Liver (tissue), 9 donors: ENCODE measurements around the gene CFAP57. TPM values are rescaled to one million over a fixed set of nuclear protein-coding genes. Genes with fewer than 3 reads are reported as not detected.

ENCODE experiments used
- DNase-seq: peaks from one replicate; pipeline ENCODE4 v3.0.0-alpha.2; 2017; ENCODE audit warnings: low spot score
- H3K27ac ChIP-seq, 2 donors: one replicate each; pipeline ENCODE4 v1.7.0; 2013; ENCODE audit warnings: inconsistent platforms in 2 of 2, low read length in 2 of 2, control low read depth in 1 of 2, low read depth in 1 of 2, mild to moderate bottlenecking in 1 of 2
- H3K27me3 ChIP-seq, 4 donors: one replicate each; pipeline versions ENCODE4 v1.6.1 to v1.7.0; 2013; ENCODE audit warnings: low read length in 3 of 4, inconsistent platforms in 1 of 4, mild to moderate bottlenecking in 1 of 4, moderate library complexity in 1 of 4; ENCODE audit not compliant: control insufficient read depth in 4 of 4, insufficient read depth in 4 of 4
- H3K36me3 ChIP-seq, 4 donors: one replicate each; pipeline versions ENCODE4 v1.6.1 to v1.7.0; 2013; ENCODE audit warnings: low read length in 3 of 4, mild to moderate bottlenecking in 3 of 4, low read depth in 1 of 4, moderate library complexity in 1 of 4; ENCODE audit not compliant: control insufficient read depth in 4 of 4, insufficient read depth in 3 of 4
- H3K4me1 ChIP-seq, 4 donors: one replicate each; pipeline versions ENCODE4 v1.6.1 to v1.7.0; 2013; ENCODE audit warnings: low read length in 3 of 4, mild to moderate bottlenecking in 3 of 4, moderate library complexity in 1 of 4; ENCODE audit not compliant: control insufficient read depth in 4 of 4, insufficient read depth in 4 of 4
- H3K4me3 ChIP-seq, 3 donors: one replicate each; pipeline versions ENCODE4 v1.6.1 to v1.7.0; 2013; ENCODE audit warnings: low read length in 3 of 3, control low read depth in 1 of 3, low read depth in 1 of 3, mild to moderate bottlenecking in 1 of 3
- H3K9ac ChIP-seq, 2 donors: one replicate each; pipeline ENCODE4 v1.7.0; 2013; ENCODE audit warnings: low read length in 2 of 2, mild to moderate bottlenecking in 2 of 2, moderate library complexity in 2 of 2, control low read depth in 1 of 2, low read depth in 1 of 2
- H3K9me3 ChIP-seq, 4 donors: one replicate each; pipeline versions ENCODE4 v1.6.1 to v1.7.0; 2013; ENCODE audit warnings: low read length in 3 of 4; ENCODE audit not compliant: control insufficient read depth in 4 of 4
- EGR1 ChIP-seq, 2 donors: IDR thresholded peaks; 2 replicates each; pipeline ENCODE4 v1.6.1; 2016 to 2018; ENCODE audit warnings: antibody characterized with exemption in 2 of 2, low read depth in 2 of 2
- FOXA1 ChIP-seq: IDR thresholded peaks from 2 replicates; pipeline ENCODE4 v1.6.1; 2016; ENCODE audit warnings: antibody characterized with exemption
- FOXA2 ChIP-seq: IDR thresholded peaks from 2 replicates; pipeline ENCODE4 v1.6.1; 2016; ENCODE audit warnings: antibody characterized with exemption
- HNF4A ChIP-seq, 2 donors: conservative IDR thresholded peaks; 2 replicates each; pipeline ENCODE4 v1.6.1; 2016; ENCODE audit warnings: antibody characterized with exemption in 2 of 2, mild to moderate bottlenecking in 2 of 2
- HNF4G ChIP-seq: IDR thresholded peaks from 2 replicates; pipeline ENCODE4 v1.6.1; 2016; ENCODE audit warnings: antibody characterized with exemption
- JUND ChIP-seq, 2 donors: IDR thresholded peaks; 2 replicates each; pipeline ENCODE4 v1.6.1; 2016; ENCODE audit warnings: antibody characterized with exemption in 2 of 2
- NR2F2 ChIP-seq: IDR thresholded peaks from 2 replicates; pipeline ENCODE4 v1.6.1; 2016; ENCODE audit warnings: antibody characterized with exemption
- RAD21 ChIP-seq, 2 donors: IDR thresholded peaks; 2 replicates each; pipeline ENCODE4 v1.6.1; 2016; ENCODE audit warnings: antibody characterized with exemption in 2 of 2, mild to moderate bottlenecking in 2 of 2
- RXRA ChIP-seq, 2 donors: IDR thresholded peaks; 2 replicates each; pipeline ENCODE4 v1.6.1; 2017 to 2018; ENCODE audit warnings: antibody characterized with exemption in 2 of 2, mild to moderate bottlenecking in 1 of 2
- SP1 ChIP-seq: IDR thresholded peaks from 2 replicates; pipeline ENCODE4 v1.6.1; 2018; ENCODE audit warnings: antibody characterized with exemption, mild to moderate bottlenecking
- TAF1 ChIP-seq: conservative IDR thresholded peaks from 2 replicates; pipeline ENCODE4 v1.6.1; 2016; ENCODE audit warnings: antibody characterized with exemption, mild to moderate bottlenecking
- YY1 ChIP-seq: IDR thresholded peaks from 2 replicates; pipeline ENCODE4 v1.6.1; 2016; ENCODE audit warnings: antibody characterized with exemption, mild to moderate bottlenecking
- WGBS: extraction: QIAGEN DNeasy Blood & Tissue Kit; methylation state at CpG from one replicate; pipeline ENCODE4 v1.1.7; 2013; 5-methylcytosine and 5-hydroxymethylcytosine counted together
- polyA plus RNA-seq, 2 donors: library from polyadenylated mRNA; stranded (reverse) in 1 of 2; unstranded in 1 of 2; fragments of 200-250 nt in 1 of 2; fragments of >200 nt in 1 of 2; fragmentation: Nextera tagmentation in 1 of 2; extraction: Ambion mirVana in 1 of 2; gene quantifications; one replicate each; pipeline versions ENCODE4 v1.2.1 to v1.2.3, GENCODE V29; 2013 to 2015
- total RNA-seq, 2 donors: library from RNA; depleted of rRNA; stranded (reverse); fragments of >200 nt; gene quantifications; one replicate each; pipeline ENCODE4 v1.2.3, GENCODE V29; 2014
- TF ChIP-seq, protein P1 (sequence below): IDR thresholded peaks from 2 replicates; pipeline ENCODE4 v1.6.1; 2016; ENCODE audit warnings: antibody characterized with exemption
- TF ChIP-seq, protein P2 (sequence below): IDR thresholded peaks from 2 replicates; pipeline ENCODE4 v1.6.1; 2016; ENCODE audit warnings: antibody characterized with exemption
- TF ChIP-seq, protein P3 (sequence below): fragments of 150-350 bp; IDR thresholded peaks from 2 replicates; pipeline ENCODE4 v1.5.1; 2017; ENCODE audit warnings: improper control_type of control experiment, low read depth, low read length; ENCODE audit not compliant: missing input control
- TF ChIP-seq, protein P4 (sequence below): IDR thresholded peaks from 2 replicates; pipeline ENCODE4 v1.6.1; 2016; ENCODE audit warnings: antibody characterized with exemption
- donor health status: healthy.
- donor health status: healthy.
- donor health status: healthy.
- donor health status: healthy.
- donor health status: healthy.

Gene CFAP57
- total and polyA plus RNA-seq, 4 donors, result under 0.01 to 14.5 (median 0.10) TPM

DNA sequence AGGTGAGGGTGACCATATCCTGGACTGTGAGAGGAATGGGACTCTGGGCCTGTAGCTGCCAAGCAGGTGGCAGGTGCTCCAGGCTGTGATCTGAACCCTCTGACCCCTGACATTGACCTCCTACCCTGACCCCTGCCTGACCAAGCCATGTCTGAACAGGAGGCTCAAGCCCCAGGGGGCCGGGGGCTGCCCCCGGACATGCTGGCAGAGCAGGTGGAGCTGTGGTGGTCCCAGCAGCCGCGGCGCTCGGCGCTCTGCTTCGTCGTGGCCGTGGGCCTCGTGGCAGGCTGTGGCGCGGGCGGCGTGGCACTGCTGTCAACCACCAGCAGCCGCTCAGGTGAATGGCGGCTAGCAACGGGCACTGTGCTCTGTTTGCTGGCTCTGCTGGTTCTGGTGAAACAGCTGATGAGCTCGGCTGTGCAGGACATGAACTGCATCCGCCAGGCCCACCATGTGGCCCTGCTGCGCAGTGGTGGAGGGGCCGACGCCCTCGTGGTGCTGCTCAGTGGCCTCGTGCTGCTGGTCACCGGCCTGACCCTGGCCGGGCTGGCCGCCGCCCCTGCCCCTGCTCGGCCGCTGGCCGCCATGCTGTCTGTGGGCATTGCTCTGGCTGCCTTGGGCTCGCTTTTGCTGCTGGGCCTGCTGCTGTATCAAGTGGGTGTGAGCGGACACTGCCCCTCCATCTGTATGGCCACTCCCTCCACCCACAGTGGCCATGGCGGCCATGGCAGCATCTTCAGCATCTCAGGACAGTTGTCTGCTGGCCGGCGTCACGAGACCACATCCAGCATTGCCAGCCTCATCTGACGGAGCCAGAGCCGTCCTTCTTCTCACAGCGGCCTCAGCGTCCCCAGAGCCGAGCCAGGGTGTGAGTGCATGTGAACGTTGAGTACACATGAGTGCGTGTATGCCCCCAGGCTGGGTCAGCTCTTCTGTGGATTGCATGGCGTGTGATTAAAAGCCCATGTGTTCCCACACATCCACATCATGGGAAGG lies 100.7 kb downstream of the CFAP57 start (continued):
- no peak for TF ChIP-seq YY1
- TF ChIP-seq, protein P1, sequence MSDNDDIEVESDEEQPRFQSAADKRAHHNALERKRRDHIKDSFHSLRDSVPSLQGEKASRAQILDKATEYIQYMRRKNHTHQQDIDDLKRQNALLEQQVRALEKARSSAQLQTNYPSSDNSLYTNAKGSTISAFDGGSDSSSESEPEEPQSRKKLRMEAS, result no peak

- no peak for DNase-seq
- H3K27ac ChIP-seq, result no peak overlapping the region
- no peak overlapping the region for H3K9ac ChIP-seq
- peaks cover 8 to 32% (median 24%) of the 10 kb centered on the region in 4 donors for H3K4me1 ChIP-seq
- WGBS, result 97% methylated on average over 7 of the region's 7 CpGs
- TF ChIP-seq HNF4A (conservative IDR thresholded peaks at IDR 0.05) (no peak), RAD21 (IDR thresholded peaks at IDR 0.05) (no peak)
- TF ChIP-seq, protein P2, sequence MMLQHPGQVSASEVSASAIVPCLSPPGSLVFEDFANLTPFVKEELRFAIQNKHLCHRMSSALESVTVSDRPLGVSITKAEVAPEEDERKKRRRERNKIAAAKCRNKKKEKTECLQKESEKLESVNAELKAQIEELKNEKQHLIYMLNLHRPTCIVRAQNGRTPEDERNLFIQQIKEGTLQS, result no peak
- TF ChIP-seq, protein P3, sequence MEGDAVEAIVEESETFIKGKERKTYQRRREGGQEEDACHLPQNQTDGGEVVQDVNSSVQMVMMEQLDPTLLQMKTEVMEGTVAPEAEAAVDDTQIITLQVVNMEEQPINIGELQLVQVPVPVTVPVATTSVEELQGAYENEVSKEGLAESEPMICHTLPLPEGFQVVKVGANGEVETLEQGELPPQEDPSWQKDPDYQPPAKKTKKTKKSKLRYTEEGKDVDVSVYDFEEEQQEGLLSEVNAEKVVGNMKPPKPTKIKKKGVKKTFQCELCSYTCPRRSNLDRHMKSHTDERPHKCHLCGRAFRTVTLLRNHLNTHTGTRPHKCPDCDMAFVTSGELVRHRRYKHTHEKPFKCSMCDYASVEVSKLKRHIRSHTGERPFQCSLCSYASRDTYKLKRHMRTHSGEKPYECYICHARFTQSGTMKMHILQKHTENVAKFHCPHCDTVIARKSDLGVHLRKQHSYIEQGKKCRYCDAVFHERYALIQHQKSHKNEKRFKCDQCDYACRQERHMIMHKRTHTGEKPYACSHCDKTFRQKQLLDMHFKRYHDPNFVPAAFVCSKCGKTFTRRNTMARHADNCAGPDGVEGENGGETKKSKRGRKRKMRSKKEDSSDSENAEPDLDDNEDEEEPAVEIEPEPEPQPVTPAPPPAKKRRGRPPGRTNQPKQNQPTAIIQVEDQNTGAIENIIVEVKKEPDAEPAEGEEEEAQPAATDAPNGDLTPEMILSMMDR, result no peak
- TF ChIP-seq, protein P4, sequence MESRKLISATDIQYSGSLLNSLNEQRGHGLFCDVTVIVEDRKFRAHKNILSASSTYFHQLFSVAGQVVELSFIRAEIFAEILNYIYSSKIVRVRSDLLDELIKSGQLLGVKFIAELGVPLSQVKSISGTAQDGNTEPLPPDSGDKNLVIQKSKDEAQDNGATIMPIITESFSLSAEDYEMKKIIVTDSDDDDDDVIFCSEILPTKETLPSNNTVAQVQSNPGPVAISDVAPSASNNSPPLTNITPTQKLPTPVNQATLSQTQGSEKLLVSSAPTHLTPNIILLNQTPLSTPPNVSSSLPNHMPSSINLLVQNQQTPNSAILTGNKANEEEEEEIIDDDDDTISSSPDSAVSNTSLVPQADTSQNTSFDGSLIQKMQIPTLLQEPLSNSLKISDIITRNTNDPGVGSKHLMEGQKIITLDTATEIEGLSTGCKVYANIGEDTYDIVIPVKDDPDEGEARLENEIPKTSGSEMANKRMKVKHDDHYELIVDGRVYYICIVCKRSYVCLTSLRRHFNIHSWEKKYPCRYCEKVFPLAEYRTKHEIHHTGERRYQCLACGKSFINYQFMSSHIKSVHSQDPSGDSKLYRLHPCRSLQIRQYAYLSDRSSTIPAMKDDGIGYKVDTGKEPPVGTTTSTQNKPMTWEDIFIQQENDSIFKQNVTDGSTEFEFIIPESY, result no peak
- no peak overlapping the region for H3K4me3 ChIP-seq
- no peaks in the 10 kb centered on the region for H3K36me3 ChIP-seq
- H3K27me3 ChIP-seq, result peaks cover 0 to 2% (median 0%) of the 10 kb centered on the region in 4 donors
- H3K9me3 ChIP-seq, result no peaks in the 10 kb centered on the region
Observed at GRCh38 chr1:43273708-43274107, 101.6 kb downstream of the CFAP57 start.

- Histone ChIP-seq H3K9me3 (no peaks in the 10 kb centered on the region), H3K27me3 (peaks cover 0 to 2% (median 0%) of the 10 kb centered on the region in 4 donors), H3K9ac (no peak overlapping the region), H3K4me1 (peaks cover 8 to 37% (median 24%) of the 10 kb centered on the region in 4 donors), H3K36me3 (no peaks in the 10 kb centered on the region), H3K27ac (no peak overlapping the region), H3K4me3 (no peak overlapping the region)
- TF ChIP-seq TAF1 (no peak), YY1 (no peak), JUND (IDR thresholded peaks at IDR 0.05) (no peak), RAD21 (IDR thresholded peaks at IDR 0.05) (no peak), EGR1 (IDR thresholded peaks at IDR 0.05; ENCODE audit: low read depth in 2 of 2) (no peak), RXRA (IDR thresholded peaks at IDR 0.05) (no peak), FOXA2 (no peak), SP1 (no peak), HNF4A (conservative IDR thresholded peaks at IDR 0.05) (no peak), HNF4G (no peak), FOXA1 (no peak), NR2F2 (no peak)
- TF ChIP-seq, protein P2, result no peak
- TF ChIP-seq, protein P4, result no peak
- TF ChIP-seq, protein P1, result no peak
- TF ChIP-seq, protein P3, result no peak
- WGBS, result 66% methylated on average over 11 of the region's 11 CpGs
- DNase-seq, result no peak
Observed at GRCh38 chr1:43274125-43274803, 102.1 kb downstream of the CFAP57 start.
